Measurements from ENCODE around the gene EXD3. TPM values are rescaled to one million over a fixed set of nuclear protein-coding genes. Genes with fewer than 3 reads are reported as not detected.
"Not testable (repeated sequence)": the region's sequence is repeated elsewhere in the genome, so short reads cannot be mapped to it uniquely, and the experiment has no call there.

Gene EXD3
- total RNA-seq, 1 donor from 2014 or later = 14.2 TPM

DNA sequence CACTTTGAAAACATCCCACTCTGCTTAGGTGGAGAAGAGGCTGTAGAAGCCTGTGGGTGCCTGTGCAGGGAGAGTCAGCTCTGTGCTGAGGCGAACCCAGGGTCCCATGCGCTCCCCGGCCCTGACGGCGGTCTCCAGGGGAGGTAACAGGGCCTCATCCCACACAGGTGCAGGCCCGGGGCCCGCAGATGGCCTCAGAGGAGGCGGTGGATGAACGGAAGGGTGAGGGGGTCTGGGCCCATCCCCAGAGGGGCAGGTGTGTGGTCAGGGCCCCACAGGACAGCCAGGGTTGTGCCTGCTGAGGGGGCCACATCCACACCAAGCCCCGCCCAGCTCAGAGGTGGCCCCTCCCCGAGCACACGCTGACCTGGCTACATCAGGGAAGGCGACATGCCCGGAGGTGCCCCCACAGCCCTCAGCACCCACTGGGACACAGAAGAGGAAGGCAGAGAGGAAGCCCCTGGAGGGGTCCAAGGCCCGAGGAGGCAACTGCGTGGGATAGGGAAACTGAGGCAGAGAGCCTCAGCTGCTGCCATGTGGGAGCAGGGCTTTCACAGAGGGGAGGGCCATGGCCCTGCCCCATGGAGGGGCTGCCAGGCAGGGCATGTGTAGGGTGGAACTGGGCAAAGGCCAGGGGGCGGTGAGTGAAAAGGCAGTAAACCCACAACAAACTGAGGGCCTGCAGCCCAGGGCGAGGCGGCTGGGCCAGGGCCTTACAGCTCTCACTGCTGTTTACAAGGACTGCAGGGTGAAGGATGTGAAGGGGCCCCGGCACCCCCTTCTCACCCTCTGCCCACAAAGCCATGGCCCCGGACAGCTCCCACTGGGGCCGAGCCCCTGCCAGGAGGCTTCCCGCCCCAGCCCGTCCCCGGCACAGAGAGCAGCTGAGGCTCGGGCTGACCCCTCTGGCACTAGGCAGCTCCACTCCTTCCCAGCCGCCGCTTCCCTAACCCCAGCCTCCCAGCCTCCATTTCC is 29.5 kb downstream of the EXD3 start:
- DNase-seq = no peak

DNA sequence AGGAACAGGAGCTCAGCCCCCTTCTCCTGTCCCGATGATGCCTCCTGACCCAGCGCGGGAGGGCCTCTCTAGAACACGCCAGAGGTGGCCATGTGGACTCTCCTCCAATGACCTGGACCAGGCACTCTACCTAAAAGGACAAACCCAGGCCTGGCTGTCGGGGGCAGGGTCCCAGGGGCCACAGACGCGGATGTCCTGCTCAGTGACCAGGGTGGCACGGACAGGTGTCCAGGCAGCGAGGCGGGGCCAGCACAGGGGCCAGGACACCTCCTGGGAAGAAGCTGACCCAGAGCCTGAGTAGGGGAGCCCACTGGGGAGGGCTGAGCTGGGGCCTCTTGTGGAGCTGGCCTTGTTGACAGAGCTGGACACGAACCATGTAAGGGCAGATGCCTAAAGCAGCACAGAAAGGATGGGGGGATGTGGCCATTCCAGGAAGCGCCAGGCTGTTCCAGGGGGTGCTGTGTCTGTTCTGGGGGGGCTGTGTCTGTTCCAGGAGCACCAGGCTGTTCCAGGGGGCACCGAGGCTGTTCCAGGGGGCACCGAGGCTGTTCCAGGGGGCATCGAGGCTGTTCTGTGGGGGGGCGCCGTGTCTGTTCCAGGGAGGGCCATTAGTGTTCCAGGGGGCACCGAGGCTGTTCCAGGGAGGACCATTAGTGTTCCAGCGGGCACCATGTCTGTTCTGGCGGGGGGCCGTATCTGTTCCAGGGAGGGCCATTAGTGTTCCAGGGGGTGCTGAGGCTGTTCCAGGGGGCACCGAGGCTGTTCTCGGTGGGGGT is 30.5 kb downstream of the EXD3 start:
- DNase-seq = no peak

DNA sequence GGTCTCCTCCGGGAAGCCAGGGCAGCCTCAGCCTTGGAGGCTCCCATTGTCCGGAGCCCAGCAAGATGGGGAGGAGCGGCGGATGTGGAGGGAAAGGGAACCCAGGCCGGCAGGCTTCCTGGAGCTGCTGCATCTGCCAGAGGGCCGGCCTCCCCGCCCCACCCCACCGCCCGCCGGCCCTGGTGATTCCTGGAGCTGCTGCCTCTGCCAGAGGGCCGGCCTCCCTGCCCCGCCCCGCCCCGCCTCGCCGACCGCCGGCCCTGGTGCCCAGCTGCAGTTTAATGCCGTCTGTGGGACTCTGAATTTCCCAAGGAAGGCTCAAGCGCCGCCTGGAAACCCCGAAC is 31.6 kb downstream of the EXD3 start:
- no peak for DNase-seq

DNA sequence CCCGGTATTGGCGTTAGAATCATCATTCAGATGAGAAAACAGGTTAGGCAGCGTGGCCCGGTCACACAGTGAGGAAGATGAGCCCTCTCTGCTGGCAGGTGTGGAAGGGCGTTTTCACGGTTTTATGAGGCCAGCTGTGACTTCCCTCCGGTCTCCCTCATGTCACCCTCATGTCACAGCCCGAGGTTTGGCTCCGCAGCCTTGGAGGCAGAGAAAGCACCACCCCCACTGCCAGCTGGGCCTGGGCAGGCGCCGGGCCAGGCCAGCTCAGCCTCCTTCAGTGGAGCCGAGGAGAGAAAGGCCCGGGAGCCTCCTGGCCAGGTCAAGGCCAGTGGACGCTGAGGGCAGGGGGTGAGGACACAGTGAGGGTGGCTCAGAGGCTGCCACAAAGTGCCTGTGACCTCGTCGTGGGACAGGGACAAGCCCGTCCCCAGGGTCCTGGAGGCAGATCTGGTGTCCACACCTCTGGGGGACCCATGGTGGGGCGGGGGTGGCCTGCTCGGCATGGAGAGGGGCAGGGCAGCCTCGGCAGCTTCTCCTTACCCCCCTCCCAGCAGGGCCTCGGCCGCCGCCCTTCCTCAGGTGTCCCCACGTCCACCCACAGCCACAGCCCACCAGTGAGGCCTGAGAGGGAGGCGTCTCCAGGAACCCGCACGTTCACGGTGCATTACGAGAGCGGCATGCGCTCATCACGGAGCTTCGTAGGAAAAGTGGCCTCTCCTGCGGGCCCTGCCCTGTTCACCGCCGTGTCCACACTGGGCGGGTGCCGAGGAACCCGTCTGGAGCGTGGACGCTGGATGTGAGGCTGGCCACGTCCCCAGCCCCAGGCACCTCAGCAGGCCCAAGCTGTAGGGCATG is 32.2 kb downstream of the EXD3 start:
- DNase-seq = no peak

DNA sequence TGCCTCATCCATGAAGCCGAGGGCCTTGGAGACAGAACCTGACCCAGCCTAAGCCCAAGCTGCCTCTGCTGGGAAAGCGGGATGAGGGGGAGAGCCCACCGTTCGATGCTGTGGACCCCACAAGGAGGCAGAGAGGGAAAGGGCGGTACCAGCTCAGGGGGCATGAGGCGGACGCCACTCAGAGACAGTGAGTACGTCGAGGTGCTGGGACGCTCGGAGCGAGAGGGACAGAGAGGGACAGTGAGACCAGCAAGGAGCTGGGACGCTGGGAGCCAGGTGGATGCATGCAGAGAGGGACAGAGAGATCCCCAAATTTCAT is 33.6 kb downstream of the EXD3 start:
- DNase-seq = no peak

DNA sequence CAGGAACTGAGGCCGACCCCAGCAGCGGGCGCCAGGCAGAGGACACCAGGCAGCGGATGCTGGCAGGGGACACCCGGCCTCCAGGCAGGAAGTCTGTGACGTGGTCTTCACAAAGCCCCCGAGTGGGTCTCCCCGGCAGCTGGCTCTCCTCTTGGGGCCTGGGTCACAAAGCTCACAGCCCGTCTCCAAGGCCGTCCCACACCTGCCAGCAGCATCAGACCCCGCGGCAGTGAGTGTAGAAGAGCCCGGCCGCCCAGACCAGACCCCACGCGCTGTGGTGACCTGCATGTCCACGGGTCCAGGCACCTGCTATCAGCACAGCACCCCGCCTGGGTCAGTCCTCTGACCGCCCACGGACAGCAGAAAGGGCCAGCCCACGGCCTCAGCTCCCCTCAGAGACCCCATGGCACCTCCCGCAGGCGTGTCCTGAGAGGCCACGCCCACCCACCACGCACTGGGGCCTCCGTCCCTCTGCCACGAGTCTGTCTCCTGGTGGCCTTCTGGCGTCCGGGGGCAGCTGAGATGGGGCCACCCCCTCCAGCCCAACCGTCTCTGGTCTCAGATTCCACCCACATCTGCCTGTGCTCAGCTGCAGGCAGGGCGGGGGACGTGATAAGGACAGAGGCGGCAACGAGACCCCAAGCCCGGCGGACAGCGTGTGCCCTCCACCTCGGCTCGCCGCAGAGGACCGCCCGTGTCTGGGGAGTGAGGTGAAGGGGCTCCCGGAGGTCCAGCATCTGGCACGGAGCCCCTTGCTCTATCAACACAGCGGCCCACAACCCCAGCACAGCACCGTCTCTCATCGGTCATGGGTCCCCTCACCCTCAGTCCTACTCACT is 34.2 kb downstream of the EXD3 start:
- no peak for DNase-seq

DNA sequence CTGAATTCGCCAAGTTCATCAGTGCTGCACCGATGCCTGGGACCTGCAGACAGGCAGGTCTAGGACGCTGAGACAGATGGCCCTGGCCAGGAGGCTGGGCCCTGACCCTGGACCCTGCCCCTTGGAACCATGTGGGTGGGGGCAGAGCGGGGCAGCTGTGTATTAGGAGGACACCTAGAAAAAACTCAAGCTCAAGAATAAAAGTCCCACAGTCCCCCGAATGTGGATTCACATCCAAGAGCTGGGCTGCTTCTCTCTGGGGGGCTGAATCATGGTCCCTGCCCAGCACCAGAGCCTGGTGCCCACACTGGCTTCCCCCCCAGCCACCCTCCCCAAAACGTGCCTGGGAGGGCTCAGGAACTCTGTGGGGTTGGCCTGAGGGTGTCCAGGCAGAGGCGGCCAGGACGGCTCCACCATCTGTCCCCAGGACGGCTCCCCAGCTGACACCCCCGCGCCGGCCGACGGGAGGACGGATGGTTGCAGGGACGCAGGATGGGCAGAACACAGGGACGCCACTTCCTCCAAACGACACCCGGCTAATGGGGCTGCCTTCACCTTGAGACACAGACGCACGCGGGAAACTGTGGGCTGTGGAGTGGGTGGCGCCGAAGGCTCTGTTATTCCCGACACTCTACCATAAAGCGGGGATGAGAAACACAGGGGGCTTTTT is 34.9 kb downstream of the EXD3 start:
- no peak for DNase-seq

DNA sequence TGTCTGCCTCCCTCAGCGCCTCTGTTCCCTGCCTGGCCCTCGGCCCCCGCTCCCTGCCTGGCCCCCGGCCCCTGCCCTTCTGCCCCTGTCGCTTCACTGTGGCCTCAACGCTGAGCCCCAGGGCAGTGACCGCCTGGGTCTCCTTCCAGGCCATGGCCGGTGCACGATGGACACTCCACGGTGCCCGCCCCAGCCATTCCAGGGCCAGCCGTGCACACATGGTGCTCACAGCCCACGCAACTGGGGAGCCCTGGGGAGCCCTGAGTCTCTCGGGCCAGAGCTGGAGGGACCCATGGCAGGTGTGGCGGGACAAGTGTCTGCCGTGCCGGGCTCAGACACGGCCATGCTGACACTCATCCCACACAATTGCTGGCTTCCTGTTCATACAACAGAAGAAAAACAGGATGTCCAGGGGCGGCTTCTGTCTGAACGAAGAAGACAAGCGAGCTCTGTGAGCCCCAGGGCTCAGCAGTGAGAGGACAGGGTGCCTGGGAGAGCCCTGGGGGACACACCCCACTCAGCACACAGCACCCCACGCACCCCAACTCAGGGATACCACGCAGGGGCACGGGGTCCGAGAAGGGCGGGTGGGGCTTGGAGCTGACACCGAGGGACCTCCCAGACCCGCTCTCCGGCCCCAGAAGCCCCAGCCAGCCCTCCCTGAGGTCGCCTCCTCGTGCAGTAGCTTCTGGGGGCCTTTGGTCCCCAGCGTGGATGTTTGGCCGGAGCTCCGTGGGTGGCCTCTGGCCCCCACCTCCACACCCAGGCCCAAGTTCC is 35.7 kb downstream of the EXD3 start:
- no peak for DNase-seq

DNA sequence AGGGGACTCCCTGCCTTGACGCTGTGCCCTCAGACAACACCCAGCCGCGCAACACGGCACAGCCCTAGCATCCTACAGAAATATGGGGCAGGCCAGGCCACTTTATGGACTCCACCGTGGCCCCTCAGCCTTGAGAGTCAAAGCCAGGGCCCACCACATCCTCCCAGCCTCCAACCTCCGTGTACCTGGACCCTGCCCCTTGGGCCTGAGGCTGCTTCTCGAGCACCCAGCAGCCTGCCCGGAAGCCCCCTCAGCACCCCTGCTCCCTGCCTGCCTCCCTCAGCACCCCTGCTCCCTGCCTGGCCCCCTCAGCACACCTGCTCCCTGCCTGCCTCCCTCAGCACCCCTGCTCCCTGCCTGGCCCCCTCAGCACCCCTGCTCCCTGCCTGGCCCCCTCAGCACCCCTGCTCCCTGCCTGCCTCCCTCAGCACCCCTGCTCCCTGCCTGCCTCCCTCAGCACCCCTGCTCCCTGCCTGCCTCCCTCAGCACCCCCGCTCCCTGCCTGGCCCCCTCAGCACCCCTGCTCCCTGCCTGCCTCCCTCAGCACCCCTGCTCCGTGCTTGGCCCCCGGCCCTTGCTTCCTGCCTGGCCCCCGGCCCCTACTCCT is 36.4 kb downstream of the EXD3 start:
- not testable (repeated sequence) for DNase-seq

DNA sequence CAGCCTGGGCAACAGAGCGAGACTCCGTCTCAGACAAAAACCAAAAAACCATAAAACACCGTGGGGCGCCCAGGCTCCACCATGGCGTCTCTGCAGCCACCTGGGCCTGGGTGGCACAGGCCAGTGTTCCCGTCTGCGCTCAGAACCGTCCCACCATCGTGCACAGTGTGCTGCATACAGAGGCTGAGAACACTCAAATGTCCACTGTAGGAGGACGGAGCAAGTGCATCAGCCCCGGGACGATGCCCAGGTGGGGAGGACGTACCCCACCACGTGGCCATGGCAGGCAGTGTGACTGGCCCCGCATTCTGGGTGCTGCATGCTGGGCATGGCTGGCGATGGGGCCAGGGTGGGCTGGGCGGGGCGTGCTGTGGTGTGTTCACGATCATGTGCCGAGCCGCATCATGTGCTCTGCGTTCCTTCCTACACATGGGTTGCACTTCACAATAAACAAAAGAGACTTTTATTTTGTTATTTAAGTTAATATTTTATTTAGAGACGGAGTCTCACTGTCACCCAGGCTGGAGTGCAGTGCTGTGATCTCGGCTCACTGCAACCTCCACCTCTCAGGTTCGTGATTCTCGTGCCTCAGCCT is 37.8 kb downstream of the EXD3 start:
- DNase-seq = no peak

DNA sequence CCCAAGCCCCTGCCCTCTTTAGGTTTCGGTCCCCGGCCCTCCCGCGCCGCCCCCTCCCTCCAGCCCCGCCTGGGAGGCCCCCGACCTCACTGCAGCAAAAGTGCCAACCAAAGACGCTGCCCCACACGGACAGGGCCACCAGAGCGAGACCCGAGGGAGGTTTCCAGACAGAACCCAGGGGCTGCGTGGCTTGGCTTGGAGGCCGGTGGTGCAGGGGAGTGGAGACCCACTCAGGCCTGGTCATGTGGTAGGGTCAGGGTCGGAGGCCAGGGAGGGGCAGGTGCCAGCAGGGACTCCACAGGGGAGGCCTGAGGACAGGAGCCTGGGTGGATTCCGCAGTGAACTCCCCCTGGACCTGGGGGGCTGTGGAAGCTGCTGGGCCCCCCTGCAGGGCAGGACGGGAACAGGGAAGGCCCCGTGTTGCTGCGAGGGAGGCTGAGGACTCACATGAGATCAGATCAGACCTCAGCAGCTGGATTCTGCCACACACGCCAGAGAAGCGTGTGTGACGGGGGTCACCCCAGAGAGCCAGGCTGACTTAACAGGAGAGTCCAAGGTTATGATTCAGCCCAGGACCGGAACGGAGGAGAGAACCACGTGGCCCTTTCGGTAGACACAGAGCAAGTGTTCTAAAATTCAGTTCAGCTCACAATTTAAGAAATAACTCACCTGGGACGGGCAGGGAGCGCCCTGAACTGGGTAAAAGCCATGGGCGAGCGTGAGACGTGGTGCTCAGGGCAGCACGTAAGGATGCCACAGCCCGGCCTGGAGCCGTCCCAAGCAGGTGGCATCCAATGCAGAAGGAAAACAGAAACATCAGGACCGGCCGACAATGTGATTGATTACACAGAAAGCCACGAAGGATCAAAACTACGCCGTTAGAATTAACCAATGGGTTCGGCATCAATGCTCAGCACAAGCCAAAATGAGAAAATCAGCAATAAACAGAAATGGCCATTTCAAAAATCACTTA is 38.9 kb downstream of the EXD3 start:
- DNase-seq = no peak

DNA sequence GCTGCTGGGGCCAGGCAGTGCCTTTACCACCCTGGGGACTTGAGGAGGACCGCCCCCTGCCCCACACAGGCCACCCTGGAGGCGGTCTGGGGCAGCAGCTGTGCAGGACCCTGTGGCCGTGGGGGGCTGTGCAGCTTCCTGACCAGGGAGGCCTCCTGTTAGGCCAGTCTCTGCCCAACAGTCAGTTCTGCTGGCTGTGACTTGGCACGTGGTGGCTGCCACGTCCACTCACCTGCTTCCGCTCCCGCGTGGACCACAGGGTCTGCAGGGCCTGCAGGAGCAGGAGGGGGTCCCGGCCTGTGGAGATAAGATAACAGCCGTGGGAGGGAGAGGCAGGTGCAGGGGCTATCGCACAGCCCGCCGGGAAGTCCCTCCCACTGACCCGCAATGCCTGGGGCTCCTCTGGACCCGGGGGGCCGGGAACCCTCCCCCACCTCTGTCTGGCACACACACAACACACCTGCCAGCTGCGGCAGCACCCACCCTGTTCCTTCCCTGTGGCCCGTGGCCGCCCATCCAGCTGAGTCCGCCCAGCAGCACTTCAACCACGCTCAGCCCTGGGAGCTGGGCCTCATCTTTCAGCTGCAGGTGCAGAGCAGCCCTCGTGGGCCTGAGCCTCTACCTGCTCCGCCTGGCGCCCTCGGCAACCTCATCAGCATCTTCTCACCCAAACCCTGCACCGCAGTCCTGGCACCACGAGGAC is 39.7 kb downstream of the EXD3 start:
- DNase-seq = no peak

DNA sequence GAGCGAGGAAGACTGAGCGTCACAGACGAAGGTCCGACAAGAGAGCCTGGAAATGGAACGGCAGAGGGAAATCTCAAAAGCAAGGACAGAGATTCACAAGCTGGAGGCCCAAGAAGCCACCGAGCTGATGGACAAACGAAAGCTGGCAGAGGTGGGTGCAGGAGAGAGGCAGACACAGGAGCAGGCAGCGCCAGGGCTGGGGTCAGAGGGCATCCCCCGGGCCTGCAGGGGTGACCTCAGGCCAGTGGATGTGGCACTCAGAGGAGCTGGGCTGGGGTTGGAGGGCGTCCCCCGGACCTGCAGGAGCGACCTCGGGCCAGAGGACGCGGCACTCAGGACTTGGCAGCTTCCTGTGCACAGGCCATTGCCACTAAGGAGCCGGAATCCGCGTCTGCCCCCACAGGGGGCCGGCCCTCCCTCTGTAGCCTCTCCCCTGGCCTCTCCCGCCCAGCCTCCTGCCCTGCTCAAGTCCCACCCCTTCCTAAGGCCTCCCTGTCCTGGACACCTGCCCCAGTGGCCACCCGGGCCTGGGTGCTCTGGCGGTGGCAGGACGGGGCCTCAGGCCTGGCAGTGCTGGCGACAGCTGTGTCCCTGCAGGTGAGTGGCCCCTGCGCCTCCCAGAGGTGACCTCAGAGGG is 40.4 kb downstream of the EXD3 start:
- DNase-seq = no peak

DNA sequence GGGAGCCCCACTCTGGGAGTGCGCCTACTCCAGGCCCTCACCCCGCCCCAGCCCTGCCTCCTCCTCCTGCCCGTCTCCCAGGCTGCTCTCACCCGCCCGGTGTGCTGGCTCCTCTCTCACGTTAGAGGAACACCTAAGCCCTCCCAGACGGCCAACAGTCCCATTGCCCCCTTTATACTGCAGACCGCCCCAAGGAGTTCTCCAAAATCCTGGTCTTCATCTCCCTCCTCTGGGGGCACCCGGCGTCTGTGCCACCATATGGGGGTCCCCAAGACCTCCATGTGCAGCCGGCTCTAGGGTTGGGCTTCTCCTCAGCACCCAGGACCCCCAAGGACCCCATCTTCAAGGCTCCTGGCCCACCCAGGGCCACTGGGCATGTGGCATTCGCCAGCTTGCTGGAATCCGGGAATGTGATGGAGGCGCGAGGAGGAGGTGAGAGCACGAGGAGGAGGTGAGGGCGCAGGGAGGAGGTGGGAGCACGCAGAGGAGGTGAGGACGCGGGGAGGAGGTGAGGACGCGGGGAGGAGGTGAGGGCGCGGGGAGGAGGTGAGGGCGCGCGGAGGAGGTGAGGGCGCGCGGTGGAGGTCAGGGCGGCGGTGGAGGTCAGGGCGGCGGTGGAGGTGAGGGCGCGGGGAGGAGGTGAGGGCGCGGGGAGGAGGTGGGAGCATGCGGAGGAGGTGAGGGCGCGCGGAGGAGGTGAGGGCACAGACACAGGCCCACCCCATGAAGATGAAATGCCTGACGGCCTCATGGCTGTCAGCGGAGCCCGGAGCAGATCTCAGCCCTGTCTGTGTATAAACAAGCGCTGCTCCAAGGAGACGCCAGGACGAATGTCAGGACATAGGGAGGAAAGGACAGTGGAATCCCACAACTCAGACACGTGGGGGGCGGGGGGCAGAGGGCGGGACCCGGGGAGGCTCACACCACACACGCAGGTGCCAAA is 41.2 kb downstream of the EXD3 start:
- no peak for DNase-seq

DNA sequence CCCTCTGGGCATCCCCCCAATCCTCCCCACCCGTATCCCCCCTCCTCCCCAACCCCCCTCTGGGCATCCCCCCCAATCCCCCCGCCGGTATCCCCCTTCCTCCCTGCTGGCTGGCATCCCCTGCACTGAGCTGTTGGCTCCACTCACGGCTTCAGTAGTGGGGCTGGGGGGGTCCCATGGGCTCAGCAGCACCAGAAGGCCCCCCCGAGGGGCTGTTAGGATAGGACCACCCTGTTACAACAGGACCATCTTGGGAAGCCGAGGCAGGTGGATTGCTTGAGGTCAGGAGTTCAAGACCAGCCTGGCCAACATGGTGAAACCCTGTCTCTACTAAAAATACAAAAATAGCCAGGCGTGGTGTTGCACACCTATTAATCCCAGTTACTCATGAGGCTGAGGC is 42.4 kb downstream of the EXD3 start:
- no peak for DNase-seq

DNA sequence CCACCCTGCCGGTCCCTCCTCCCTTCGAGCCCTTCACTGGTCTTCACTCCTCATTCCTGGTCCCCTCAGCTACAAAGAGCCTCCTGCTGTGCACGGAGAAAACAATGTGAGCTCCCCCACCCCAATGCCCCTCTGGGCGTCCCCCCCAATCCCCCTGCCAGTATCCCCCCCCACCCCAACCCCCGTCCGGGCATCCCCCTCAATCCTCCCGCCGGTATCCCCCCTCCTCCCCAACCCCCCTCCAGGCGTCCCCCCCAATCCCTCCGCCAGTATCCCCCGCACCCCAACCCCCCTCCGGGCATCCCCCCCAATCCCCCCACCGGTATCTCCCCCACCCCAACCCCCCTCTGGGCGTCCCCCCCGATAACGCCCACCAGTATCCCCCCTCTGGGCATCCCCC is 42.8 kb downstream of the EXD3 start:
- no peak for DNase-seq

All from occipital lobe (tissue), 2 donors.